Small intestine (tissue), 7 donors: ENCODE measurements around the gene RNF6. TPM values are rescaled to one million over a fixed set of nuclear protein-coding genes. Genes with fewer than 3 reads are reported as not detected.

Experiments
- DNase-seq, 2 donors: peaks; one replicate each; pipeline versions ENCODE4 v3.0.0 to v3.0.0-alpha.2; 2013
- FAIRE-seq: peaks from 2 replicates; lab custom pipeline; 2012; peaks lifted over from hg19 to GRCh38; lab: Jason Lieb, UNC
- H3K27ac ChIP-seq, 3 donors: one replicate each; pipeline ENCODE4 v1.5.1; 2013; ENCODE audit warnings: low read length in 2 of 3, mild to moderate bottlenecking in 2 of 3, control low read depth in 1 of 3, inconsistent platforms in 1 of 3, low read depth in 1 of 3, moderate library complexity in 1 of 3
- H3K27me3 ChIP-seq, 3 donors: one replicate each; pipeline ENCODE4 v1.6.1; 2013; ENCODE audit warnings: low read length in 3 of 3, inconsistent platforms in 1 of 3; ENCODE audit not compliant: control insufficient read depth in 3 of 3, insufficient read depth in 3 of 3
- H3K36me3 ChIP-seq, 3 donors: one replicate each; pipeline ENCODE4 v1.6.1; 2013; ENCODE audit warnings: low read length in 3 of 3, inconsistent platforms in 1 of 3, low read depth in 1 of 3, mild to moderate bottlenecking in 1 of 3, moderate library complexity in 1 of 3; ENCODE audit not compliant: control insufficient read depth in 3 of 3, insufficient read depth in 2 of 3
- H3K4me1 ChIP-seq, 3 donors: one replicate each; pipeline ENCODE4 v1.6.1; 2013; ENCODE audit warnings: low read length in 2 of 3, inconsistent platforms in 1 of 3, low read depth in 1 of 3, mild to moderate bottlenecking in 1 of 3, moderate library complexity in 1 of 3; ENCODE audit not compliant: control insufficient read depth in 3 of 3, insufficient read depth in 2 of 3
- H3K4me3 ChIP-seq, 3 donors: one replicate each; pipeline ENCODE4 v1.5.1; 2013; ENCODE audit warnings: low read length in 3 of 3, control low read depth in 1 of 3, inconsistent platforms in 1 of 3, low read depth in 1 of 3, mild to moderate bottlenecking in 1 of 3, moderate library complexity in 1 of 3
- H3K9me3 ChIP-seq, 2 donors: one replicate each; pipeline ENCODE4 v1.6.1; 2013; ENCODE audit warnings: low read depth in 1 of 2, low read length in 1 of 2; ENCODE audit not compliant: control insufficient read depth in 2 of 2, insufficient read depth in 1 of 2
- WGBS, 3 donors: extraction: QIAGEN DNeasy Blood & Tissue Kit; methylation state at CpG; one replicate each; pipeline ENCODE4 v1.1.7; 2013; 5-methylcytosine and 5-hydroxymethylcytosine counted together
- polyA plus RNA-seq, 4 donors: library from polyadenylated mRNA; stranded (reverse) in 3 of 4; unstranded in 1 of 4; fragments of 200-250 nt in 3 of 4; fragments of 120-200 nt in 1 of 4; gene quantifications; one replicate each; pipeline versions ENCODE4 v1.2.1 to v1.2.3, GENCODE V29; 2013
- donor health status: healthy with polysubstance abuse.
- donor health status: control.
- donor health status: control.
- donor health status: Bipolar disorder and iron deficiency.
- donor health status: healthy.

The RNF6 gene
- polyA plus RNA-seq, 4 donors: 15.9 to 37.3 (median 21.4) TPM

- Histone ChIP-seq H3K4me1 (no peaks in the 10 kb centered on the region), H3K4me3 (no peak overlapping the region), H3K27ac (no peak overlapping the region), H3K36me3 (no peaks in the 10 kb centered on the region), H3K9me3 (peaks cover 0 to 9% of the 10 kb centered on the region in 2 donors), H3K27me3 (no peaks in the 10 kb centered on the region)
- FAIRE-seq: no peak
- DNase-seq: no peak
These were observed 24.0 kb downstream of the RNF6 start for GRCh38 chr13:26198116-26198515.

- FAIRE-seq: no peak
- Histone ChIP-seq H3K36me3 (no peaks in the 10 kb centered on the region), H3K4me3 (no peak overlapping the region), H3K27ac (no peak overlapping the region), H3K27me3 (no peaks in the 10 kb centered on the region), H3K4me1 (no peaks in the 10 kb centered on the region), H3K9me3 (peaks cover 0 to 13% of the 10 kb centered on the region in 2 donors)
- DNase-seq: no peak
These were observed 24.8 kb downstream of the RNF6 start for GRCh38 chr13:26197298-26197697.

GRCh38 chr13:26186995-26187394 lies 35.1 kb downstream of the RNF6 start:
- FAIRE-seq (no peak), DNase-seq (peak in 1 of 2 donors; percentile 41)
- Histone ChIP-seq H3K4me1 (peaks cover 0 to 4% (median 0%) of the 10 kb centered on the region in 3 donors), H3K27ac (peak overlapping the region; percentile 35 to 94 (median 75)), H3K27me3 (no peaks in the 10 kb centered on the region), H3K4me3 (peak overlapping the region in 2 of 3 donors; percentile 74 to 91), H3K9me3 (no peaks in the 10 kb centered on the region), H3K36me3 (peaks cover 0 to 2% (median 0%) of the 10 kb centered on the region in 3 donors)
- WGBS, 3 donors: 42 to 54% (median 51%) methylated on average over 22 of the region's 22 CpGs

- DNase-seq (peak; percentile 95 to 98), FAIRE-seq (no peak)
- Histone ChIP-seq H3K4me3 (peak overlapping the region; percentile 56 to 91 (median 74)), H3K27me3 (no peaks in the 10 kb centered on the region), H3K9me3 (no peaks in the 10 kb centered on the region), H3K27ac (peak overlapping the region; percentile 75 to 94 (median 80)), H3K36me3 (peaks cover 0 to 2% (median 0%) of the 10 kb centered on the region in 3 donors), H3K4me1 (peaks cover 0 to 4% (median 0%) of the 10 kb centered on the region in 3 donors)
- WGBS, 3 donors: 0 to 1% (median 0%) methylated on average over 68 to 76 of the region's 76 CpGs
These were observed 35.8 kb downstream of the RNF6 start for GRCh38 chr13:26186118-26186870.

GRCh38 chr13:26185720-26186117 lies 36.4 kb downstream of the RNF6 start:
- H3K4me1 ChIP-seq: peaks cover 0 to 4% (median 0%) of the 10 kb centered on the region in 3 donors
- H3K4me3 ChIP-seq: peak overlapping the region; percentile 56 to 91 (median 74)
- no peak for DNase-seq
- FAIRE-seq: no peak
- peaks cover 0 to 1% (median 0%) of the 10 kb centered on the region in 3 donors for H3K36me3 ChIP-seq
- WGBS, 3 donors: 24 to 31% (median 27%) methylated on average over 8 of the region's 8 CpGs
- peak overlapping the region; percentile 75 to 94 (median 80) for H3K27ac ChIP-seq
- no peaks in the 10 kb centered on the region for H3K27me3 ChIP-seq
- H3K9me3 ChIP-seq: no peaks in the 10 kb centered on the region

- no peak overlapping the region for H3K27ac ChIP-seq
- DNase-seq (peak; percentile 82 to 84), FAIRE-seq (peak; percentile 30)
- no peaks in the 10 kb centered on the region for H3K9me3 ChIP-seq
- H3K27me3 ChIP-seq: peaks cover 0 to 2% (median 0%) of the 10 kb centered on the region in 3 donors
- no peak overlapping the region for H3K4me3 ChIP-seq
- peaks cover 0 to 4% (median 0%) of the 10 kb centered on the region in 3 donors for H3K4me1 ChIP-seq
- 45 to 54% (median 53%) methylated on average over 8 of the region's 8 CpGs for WGBS, 3 donors
- no peaks in the 10 kb centered on the region for H3K36me3 ChIP-seq
These were observed 37.3 kb downstream of the RNF6 start for GRCh38 chr13:26184791-26185250.

GRCh38 chr13:26183416-26183815 lies 38.7 kb downstream of the RNF6 start:
- Histone ChIP-seq H3K4me3 (no peak overlapping the region), H3K9me3 (no peaks in the 10 kb centered on the region), H3K27ac (no peak overlapping the region), H3K27me3 (peaks cover 0 to 2% (median 0%) of the 10 kb centered on the region in 3 donors), H3K4me1 (peaks cover 0 to 4% (median 0%) of the 10 kb centered on the region in 3 donors), H3K36me3 (no peaks in the 10 kb centered on the region)
- no peak for DNase-seq
- 91 to 96% (median 94%) methylated on average over 2 of the region's 2 CpGs for whole genome bisulfite sequencing, 3 donors
- no peak for FAIRE-seq

GRCh38 chr13:26179344-26179743 lies 42.8 kb downstream of the RNF6 start:
- no peak for DNase-seq
- H3K27ac ChIP-seq: no peak overlapping the region
- H3K27me3 ChIP-seq: peaks cover 0 to 2% (median 0%) of the 10 kb centered on the region in 3 donors
- no peaks in the 10 kb centered on the region for H3K9me3 ChIP-seq
- no peaks in the 10 kb centered on the region for H3K4me1 ChIP-seq
- H3K4me3 ChIP-seq: no peak overlapping the region
- no peak for FAIRE-seq
- H3K36me3 ChIP-seq: no peaks in the 10 kb centered on the region
- WGBS, 3 donors: 65 to 69% (median 67%) methylated on average over 2 of the region's 2 CpGs
